ENCODE results near the gene GABRG3. TPM values are rescaled to one million over a fixed set of nuclear protein-coding genes. Genes with fewer than 3 reads are reported as not detected.

The GABRG3 gene
- total and polyA plus RNA-seq, 2 experiments from 2014 or later, result 0.15 to 0.43 TPM

DNA sequence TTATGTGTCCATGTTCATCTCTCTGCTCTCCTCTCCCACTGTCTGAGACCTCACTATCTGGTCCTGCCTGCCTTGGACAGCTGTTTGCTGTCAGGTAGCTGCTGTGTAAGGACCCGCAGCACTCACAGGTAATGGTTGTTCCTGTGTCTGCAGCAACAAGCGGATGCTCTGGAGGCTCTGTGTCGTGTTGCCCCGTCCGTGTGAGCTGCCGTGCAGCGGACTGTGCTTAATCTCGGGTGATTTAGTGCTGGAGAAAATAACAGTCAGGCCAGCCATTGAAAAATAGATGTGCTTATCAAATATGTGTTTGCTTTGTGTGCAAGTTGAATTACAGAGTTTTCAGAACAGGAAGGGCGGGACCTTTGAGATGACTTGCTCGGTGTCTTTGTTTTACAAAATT is 121.4 kb downstream of the GABRG3 start:
- H2AFZ ChIP-seq, result no peak overlapping the region
- H3K9me2 ChIP-seq (replicated peaks; ENCODE audit: insufficient read depth), result no peaks in the 10 kb centered on the region
- no peaks in the 10 kb centered on the region for H3K9me3 ChIP-seq (ENCODE audit: low read depth)
- no peaks in the 10 kb centered on the region for H3K27me3 ChIP-seq
- no peak overlapping the region for H3K27ac ChIP-seq
- no peak overlapping the region for H3K4me2 ChIP-seq
- H3K36me3 ChIP-seq (replicated peaks; ENCODE audit: insufficient read depth, low read depth), result no peaks in the 10 kb centered on the region
- H3K4me1 ChIP-seq (ENCODE audit: insufficient read depth), result peaks cover 12% of the 10 kb centered on the region
- TF ChIP-seq, protein P1, sequence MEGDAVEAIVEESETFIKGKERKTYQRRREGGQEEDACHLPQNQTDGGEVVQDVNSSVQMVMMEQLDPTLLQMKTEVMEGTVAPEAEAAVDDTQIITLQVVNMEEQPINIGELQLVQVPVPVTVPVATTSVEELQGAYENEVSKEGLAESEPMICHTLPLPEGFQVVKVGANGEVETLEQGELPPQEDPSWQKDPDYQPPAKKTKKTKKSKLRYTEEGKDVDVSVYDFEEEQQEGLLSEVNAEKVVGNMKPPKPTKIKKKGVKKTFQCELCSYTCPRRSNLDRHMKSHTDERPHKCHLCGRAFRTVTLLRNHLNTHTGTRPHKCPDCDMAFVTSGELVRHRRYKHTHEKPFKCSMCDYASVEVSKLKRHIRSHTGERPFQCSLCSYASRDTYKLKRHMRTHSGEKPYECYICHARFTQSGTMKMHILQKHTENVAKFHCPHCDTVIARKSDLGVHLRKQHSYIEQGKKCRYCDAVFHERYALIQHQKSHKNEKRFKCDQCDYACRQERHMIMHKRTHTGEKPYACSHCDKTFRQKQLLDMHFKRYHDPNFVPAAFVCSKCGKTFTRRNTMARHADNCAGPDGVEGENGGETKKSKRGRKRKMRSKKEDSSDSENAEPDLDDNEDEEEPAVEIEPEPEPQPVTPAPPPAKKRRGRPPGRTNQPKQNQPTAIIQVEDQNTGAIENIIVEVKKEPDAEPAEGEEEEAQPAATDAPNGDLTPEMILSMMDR (IDR thresholded peaks at IDR 0.05; ENCODE audit: poor library complexity), result no peak
- no peak for TF ChIP-seq EZH2 (IDR thresholded peaks at IDR 0.05; ENCODE audit: borderline replicate concordance)
- no peak for TF ChIP-seq EZH2phosphoT487 (IDR thresholded peaks at IDR 0.05; ENCODE audit: low read depth, severe bottlenecking, unreplicated experiment)
- no peak overlapping the region for H3K4me3 ChIP-seq
- DNase-seq (ENCODE audit: low spot score), result no peak
- 63% methylated on average over 10 of the region's 10 CpGs for WGBS (ENCODE audit: low lambda C conversion rate, missing lambda C conversion rate)
- no peaks in the 10 kb centered on the region for H3K79me2 ChIP-seq
- H4K20me1 ChIP-seq (ENCODE audit: insufficient read depth, poor library complexity, severe bottlenecking), result no peaks in the 10 kb centered on the region

DNA sequence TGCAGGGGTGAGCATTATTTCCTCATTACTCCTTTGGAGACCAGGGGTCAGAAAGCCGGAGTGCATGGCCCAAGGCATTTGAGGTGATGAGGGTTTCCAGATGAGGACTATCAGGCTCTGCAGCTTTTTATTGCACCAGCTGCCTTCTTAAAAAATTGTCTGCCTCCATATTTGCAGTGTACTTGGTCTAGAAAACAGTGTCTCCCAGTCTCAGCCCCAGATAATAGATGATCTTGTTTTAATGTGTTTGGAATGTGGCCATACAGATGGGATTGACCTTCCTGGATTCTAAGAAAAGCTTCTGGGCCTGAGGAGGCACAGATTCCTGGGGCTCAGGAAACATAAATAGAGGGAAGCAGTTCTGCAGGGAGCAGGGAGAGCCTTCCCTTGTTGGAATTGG is 123.3 kb downstream of the GABRG3 start:
- H3K27me3 ChIP-seq, result no peaks in the 10 kb centered on the region
- peaks cover 12% of the 10 kb centered on the region for H3K4me1 ChIP-seq (ENCODE audit: insufficient read depth)
- H2AFZ ChIP-seq, result no peak overlapping the region
- H3K9me3 ChIP-seq (ENCODE audit: low read depth), result no peaks in the 10 kb centered on the region
- no peak overlapping the region for H3K4me2 ChIP-seq
- no peaks in the 10 kb centered on the region for H3K9me2 ChIP-seq (replicated peaks; ENCODE audit: insufficient read depth)
- whole genome bisulfite sequencing (ENCODE audit: low lambda C conversion rate, missing lambda C conversion rate), result 56% methylated on average over 1 of the region's 1 CpG
- H3K36me3 ChIP-seq (replicated peaks; ENCODE audit: insufficient read depth, low read depth), result no peaks in the 10 kb centered on the region
- H4K20me1 ChIP-seq (ENCODE audit: insufficient read depth, poor library complexity, severe bottlenecking), result no peaks in the 10 kb centered on the region
- TF ChIP-seq EZH2 (IDR thresholded peaks at IDR 0.05; ENCODE audit: borderline replicate concordance), result no peak
- no peak for TF ChIP-seq EZH2phosphoT487 (IDR thresholded peaks at IDR 0.05; ENCODE audit: low read depth, severe bottlenecking, unreplicated experiment)
- TF ChIP-seq, protein P1 (IDR thresholded peaks at IDR 0.05; ENCODE audit: poor library complexity), result no peak
- no peak overlapping the region for H3K27ac ChIP-seq
- H3K4me3 ChIP-seq, result no peak overlapping the region
- no peaks in the 10 kb centered on the region for H3K79me2 ChIP-seq
- DNase-seq (ENCODE audit: low spot score), result no peak

DNA sequence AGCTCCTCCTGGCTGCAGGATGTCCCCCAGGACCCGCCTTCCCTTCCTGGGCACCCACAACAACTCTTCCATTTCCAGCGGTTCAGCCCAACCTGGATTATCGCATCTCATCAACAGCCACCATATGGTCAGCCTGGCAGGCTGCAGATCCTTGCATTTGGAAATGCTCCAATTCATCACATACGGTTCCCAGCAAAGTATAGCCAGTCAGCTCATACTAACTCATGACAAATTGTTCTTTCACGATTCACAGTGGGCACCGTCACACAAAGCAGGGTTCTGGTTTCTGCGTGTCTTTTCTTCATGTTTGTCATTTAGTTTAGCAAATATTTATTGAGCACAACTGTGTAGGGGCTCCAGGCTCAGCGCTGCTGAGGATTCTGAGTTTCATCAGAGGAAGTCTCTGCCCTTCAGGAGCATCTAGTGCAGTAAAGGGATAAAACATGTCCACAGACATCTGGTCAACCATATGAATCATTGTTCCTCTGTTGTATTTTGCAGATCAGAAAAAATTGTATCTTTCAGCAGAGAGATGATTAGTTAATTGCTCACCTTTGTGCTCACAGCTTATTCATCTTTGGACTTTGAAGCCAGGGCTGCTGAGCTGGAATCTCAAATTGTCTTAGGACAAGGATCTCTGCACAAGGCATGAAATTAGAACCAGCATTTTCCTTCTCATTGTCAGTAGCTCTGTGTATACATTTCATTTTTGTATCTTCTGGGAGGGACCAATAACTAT is 125.1 kb downstream of the GABRG3 start:
- no peak overlapping the region for H2AFZ ChIP-seq
- 55% methylated on average over 8 of the region's 8 CpGs for WGBS (ENCODE audit: low lambda C conversion rate, missing lambda C conversion rate)
- no peaks in the 10 kb centered on the region for H3K36me3 ChIP-seq (replicated peaks; ENCODE audit: insufficient read depth, low read depth)
- H3K4me3 ChIP-seq, result no peak overlapping the region
- no peaks in the 10 kb centered on the region for H3K79me2 ChIP-seq
- no peaks in the 10 kb centered on the region for H4K20me1 ChIP-seq (ENCODE audit: insufficient read depth, poor library complexity, severe bottlenecking)
- H3K9me2 ChIP-seq (replicated peaks; ENCODE audit: insufficient read depth), result no peaks in the 10 kb centered on the region
- no peaks in the 10 kb centered on the region for H3K9me3 ChIP-seq (ENCODE audit: low read depth)
- H3K4me2 ChIP-seq, result peak overlapping the region; percentile 52
- H3K27me3 ChIP-seq, result no peaks in the 10 kb centered on the region
- DNase-seq (ENCODE audit: low spot score), result peak; percentile 32
- TF ChIP-seq EZH2phosphoT487 (IDR thresholded peaks at IDR 0.05; ENCODE audit: low read depth, severe bottlenecking, unreplicated experiment), result no peak
- TF ChIP-seq, protein P1 (IDR thresholded peaks at IDR 0.05; ENCODE audit: poor library complexity), result no peak
- TF ChIP-seq EZH2 (IDR thresholded peaks at IDR 0.05; ENCODE audit: borderline replicate concordance), result no peak
- peak overlapping the region; percentile 41 for H3K27ac ChIP-seq
- H3K4me1 ChIP-seq (ENCODE audit: insufficient read depth), result peaks cover 12% of the 10 kb centered on the region
